ENCODE measurements around the gene ZNF772.
"Not testable (repeated sequence)": the region's sequence is repeated elsewhere in the genome, so short reads cannot be mapped to it uniquely, and the experiment has no call there.

The ZNF772 gene

GRCh38 chr19:57477191-57478008 is at the start of gene ZNF772:
ZNF772 (minus strand) TSS chr19:57477566; CDS start chr19:57477309, 257 bp downstream.
- peak; percentile 51 for TF ChIP-seq CTCF (IDR thresholded peaks at IDR 0.05; ENCODE audit: insufficient read depth, low read depth, low read length, missing control alignments)
- H3K4me3 ChIP-seq (ENCODE audit: low read length), result peak within 1 kb of the TSS; percentile 84
- peak; percentile 94 for DNase-seq (ENCODE audit: low read depth)

GRCh38 chr19:57518021-57518420 is 40.7 kb upstream of the ZNF772 start:
- not testable (repeated sequence) for DNase-seq (ENCODE audit: low read depth); H3K4me3 ChIP-seq (ENCODE audit: low read length)

- TF ChIP-seq CTCF (IDR thresholded peaks at IDR 0.05; ENCODE audit: insufficient read depth, low read depth, low read length, missing control alignments), result no peak
- no peak overlapping the region for H3K4me3 ChIP-seq (ENCODE audit: low read length)
- no peak for DNase-seq (ENCODE audit: low read depth)
Observed at GRCh38 chr19:57515255-57515654, 37.9 kb upstream of the ZNF772 start.

GRCh38 chr19:57512845-57513244 is 35.5 kb upstream of the ZNF772 start:
- TF ChIP-seq CTCF (IDR thresholded peaks at IDR 0.05; ENCODE audit: insufficient read depth, low read depth, low read length, missing control alignments), result no peak
- no peak for DNase-seq (ENCODE audit: low read depth)
- H3K4me3 ChIP-seq (ENCODE audit: low read length), result no peak overlapping the region

GRCh38 chr19:57511484-57511883 is 34.1 kb upstream of the ZNF772 start:
- no peak overlapping the region for H3K4me3 ChIP-seq (ENCODE audit: low read length)
- TF ChIP-seq CTCF (IDR thresholded peaks at IDR 0.05; ENCODE audit: insufficient read depth, low read depth, low read length, missing control alignments), result no peak
- no peak for DNase-seq (ENCODE audit: low read depth)

- no peak for DNase-seq (ENCODE audit: low read depth)
- TF ChIP-seq CTCF (IDR thresholded peaks at IDR 0.05; ENCODE audit: insufficient read depth, low read depth, low read length, missing control alignments), result no peak
- H3K4me3 ChIP-seq (ENCODE audit: low read length), result no peak overlapping the region
Observed at GRCh38 chr19:57506163-57506562, 28.8 kb upstream of the ZNF772 start.

GRCh38 chr19:57500400-57500799 is 23.0 kb upstream of the ZNF772 start:
- DNase-seq (ENCODE audit: low read depth), result peak; percentile 40
- peak overlapping the region; percentile 45 for H3K4me3 ChIP-seq (ENCODE audit: low read length)

- peak; percentile 97 for DNase-seq (ENCODE audit: low read depth)
- H3K4me3 ChIP-seq (ENCODE audit: low read length), result peak within 1 kb of the TSS; percentile 66
Observed at GRCh38 chr19:57499680-57500395, 22.5 kb upstream of the ZNF772 start, which contains the start of gene ZNF773. ZNF773 (plus strand) TSS chr19:57499938; CDS start chr19:57500081, 143 bp downstream.

GRCh38 chr19:57499332-57499679 is 21.9 kb upstream of the ZNF772 start:
- H3K4me3 ChIP-seq (ENCODE audit: low read length); DNase-seq (ENCODE audit: low read depth): not testable (repeated sequence)

- peak overlapping the region; percentile 47 for H3K4me3 ChIP-seq (ENCODE audit: low read length)
- peak; percentile 7 for DNase-seq (ENCODE audit: low read depth)
Observed at GRCh38 chr19:57488299-57488644, 10.9 kb upstream of the ZNF772 start.

GRCh38 chr19:57487477-57488298 is 10.3 kb upstream of the ZNF772 start, which contains the start of gene ZNF419:
ZNF419 (plus strand) TSS chr19:57487750; CDS start chr19:57487951, 201 bp downstream.
- peak; percentile 97 for DNase-seq (ENCODE audit: low read depth)
- peak within 1 kb of the TSS; percentile 69 for H3K4me3 ChIP-seq (ENCODE audit: low read length)
